CD4-positive, alpha-beta T cell (primary cell): ENCODE measurements around the gene QARS1. TPM values are rescaled to one million over a fixed set of nuclear protein-coding genes. Genes with fewer than 3 reads are reported as not detected.

Experiments used
- ATAC-seq: fragments of 200-7000 bp; cut with Tn5 transposase; one replicate; pipeline ENCODE4 v1.10.0; 2022; ENCODE audit warnings: mild to moderate bottlenecking; ENCODE audit not compliant: poor library complexity
- CTCF ChIA-PET: fragments of 350-600 bp; sonication (Branson Sonifier 250); formaldehyde crosslinking; loops from one replicate; lab custom pipeline; 2021; ENCODE audit warnings: antibody characterized with exemption, inconsistent platforms; lab: Charles Lee
- POLR2A ChIA-PET: fragments of 350-600 bp; sonication (Branson Sonifier 250); formaldehyde crosslinking; loops from one replicate; lab custom pipeline; 2021; ENCODE audit warnings: antibody characterized with exemption, inconsistent platforms; lab: Charles Lee
- DNase-seq, 14 experiments: peaks; one replicate each; pipeline ENCODE4 v3.0.0-alpha.2; 2013 to 2020; ENCODE audit warnings: mixed read lengths in 2 of 14
- H3K27ac ChIP-seq, 2 donors: one replicate each; pipeline versions ENCODE4 v1.5.1 to v1.7.0; 2013; ENCODE audit warnings: low read length in 2 of 2, low read depth in 1 of 2, mild to moderate bottlenecking in 1 of 2
- H3K27me3 ChIP-seq, 2 experiments: 1 replicate in 1 of 2; 2 replicates in 1 of 2; pipeline versions ENCODE4 v1.6.1 to v1.7.0; 2013; ENCODE audit warnings: low read length in 2 of 2, control low read depth in 1 of 2, mild to moderate bottlenecking in 1 of 2, moderate library complexity in 1 of 2; ENCODE audit not compliant: insufficient read depth in 2 of 2, control insufficient read depth in 1 of 2
- H3K36me3 ChIP-seq: one replicate; pipeline ENCODE4 v1.6.1; 2013; ENCODE audit warnings: low read length, control low read depth; ENCODE audit not compliant: insufficient read depth
- H3K4me1 ChIP-seq: one replicate; pipeline ENCODE4 v1.6.1; 2013; ENCODE audit warnings: low read length, control low read depth; ENCODE audit not compliant: insufficient read depth
- H3K4me3 ChIP-seq: one replicate; pipeline ENCODE4 v1.5.1; 2013; ENCODE audit warnings: mild to moderate bottlenecking, low read length, moderate library complexity
- H3K9me3 ChIP-seq, 2 experiments: 1 replicate in 1 of 2; 2 replicates in 1 of 2; pipeline versions ENCODE4 v1.6.1 to v1.7.0; 2013; ENCODE audit warnings: low read length in 2 of 2, mild to moderate bottlenecking in 2 of 2, control low read depth in 1 of 2, moderate library complexity in 1 of 2; ENCODE audit not compliant: control insufficient read depth in 1 of 2, insufficient read depth in 1 of 2
- H3K27ac Mint-ChIP-seq: one replicate; pipeline ENCODE4 v1.8.0; 2020; ENCODE audit warnings: mixed read lengths
- H3K27me3 Mint-ChIP-seq: one replicate; pipeline ENCODE4 v1.8.0; 2021; ENCODE audit warnings: mixed read lengths
- H3K36me3 Mint-ChIP-seq: one replicate; pipeline ENCODE4 v1.8.0; 2021; ENCODE audit warnings: low read depth, mixed read lengths
- H3K4me1 Mint-ChIP-seq: one replicate; pipeline ENCODE4 v1.8.0; 2021; ENCODE audit warnings: low read depth, mixed read lengths
- H3K4me3 Mint-ChIP-seq: one replicate; pipeline ENCODE4 v1.8.0; 2020; ENCODE audit warnings: mild to moderate bottlenecking, mixed read lengths
- H3K9me3 Mint-ChIP-seq: one replicate; pipeline ENCODE4 v1.8.0; 2020; ENCODE audit warnings: mixed read lengths
- intact Hi-C, 2 experiments: fragments of 100-400 bp; cut with DNase I in 1 of 2; cut with micrococcal nuclease in 1 of 2; formaldehyde crosslinking; loops; one replicate each; pipeline versions ENCODE4 v1.15.1 to v1.9.0; 2023 to 2025; cut with DNase I, micrococcal nuclease
- total RNA-seq, 174 experiments: library from RNA in 2 of 174; stranded (reverse) in 2 of 174; gene quantifications; one replicate each; pipeline ENCODE4 v1.2.3 and lab custom pipeline; 2021 to 2026
- TF ChIP-seq, protein P1 (sequence below): fragments of 200-600 bp; IDR thresholded peaks from one replicate; pipeline ENCODE4 v1.8.0; 2022; ENCODE audit warnings: antibody characterized with exemption, mild to moderate bottlenecking

QARS1 gene
- total RNA-seq, 2 experiments from 2014 or later = 264 to 287 TPM

DNA sequence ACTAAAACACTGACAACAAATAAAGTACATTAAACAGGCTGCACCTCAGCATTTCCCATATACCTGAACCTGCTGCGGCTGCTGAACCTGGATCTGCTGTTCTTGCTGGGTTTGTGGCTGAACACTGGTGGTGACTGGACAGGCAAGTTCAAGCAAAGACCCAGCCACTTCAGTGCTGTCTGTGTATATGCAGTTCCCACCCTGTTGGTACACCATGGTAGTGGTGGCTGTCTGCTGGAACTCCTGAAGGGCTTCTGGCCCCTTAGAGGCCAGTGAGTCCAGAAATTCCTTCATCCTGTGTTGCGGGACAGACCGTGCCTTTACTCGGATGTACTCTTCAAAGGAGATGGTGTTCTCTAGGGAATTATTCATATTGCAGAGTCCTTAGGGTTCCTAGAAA, 27.9 kb downstream of the QARS1 start:
- no peak overlapping the region for H3K4me3 ChIP-seq
- peaks cover 5% of the 10 kb centered on the region for H3K4me1 ChIP-seq
- Mint-ChIP-seq H3K27ac (no peak overlapping the region), H3K4me3 (no peak overlapping the region), H3K27me3 (no peaks in the 10 kb centered on the region), H3K36me3 (peaks cover 66% of the 10 kb centered on the region), H3K9me3 (no peaks in the 10 kb centered on the region), H3K4me1 (peaks cover 23% of the 10 kb centered on the region)
- no peaks in the 10 kb centered on the region for H3K9me3 ChIP-seq
- CTCF ChIA-PET = no interaction called here
- POLR2A ChIA-PET = no interaction called here
- TF ChIP-seq, protein P1, sequence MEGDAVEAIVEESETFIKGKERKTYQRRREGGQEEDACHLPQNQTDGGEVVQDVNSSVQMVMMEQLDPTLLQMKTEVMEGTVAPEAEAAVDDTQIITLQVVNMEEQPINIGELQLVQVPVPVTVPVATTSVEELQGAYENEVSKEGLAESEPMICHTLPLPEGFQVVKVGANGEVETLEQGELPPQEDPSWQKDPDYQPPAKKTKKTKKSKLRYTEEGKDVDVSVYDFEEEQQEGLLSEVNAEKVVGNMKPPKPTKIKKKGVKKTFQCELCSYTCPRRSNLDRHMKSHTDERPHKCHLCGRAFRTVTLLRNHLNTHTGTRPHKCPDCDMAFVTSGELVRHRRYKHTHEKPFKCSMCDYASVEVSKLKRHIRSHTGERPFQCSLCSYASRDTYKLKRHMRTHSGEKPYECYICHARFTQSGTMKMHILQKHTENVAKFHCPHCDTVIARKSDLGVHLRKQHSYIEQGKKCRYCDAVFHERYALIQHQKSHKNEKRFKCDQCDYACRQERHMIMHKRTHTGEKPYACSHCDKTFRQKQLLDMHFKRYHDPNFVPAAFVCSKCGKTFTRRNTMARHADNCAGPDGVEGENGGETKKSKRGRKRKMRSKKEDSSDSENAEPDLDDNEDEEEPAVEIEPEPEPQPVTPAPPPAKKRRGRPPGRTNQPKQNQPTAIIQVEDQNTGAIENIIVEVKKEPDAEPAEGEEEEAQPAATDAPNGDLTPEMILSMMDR = no peak
- intact Hi-C loops = no loop called here
- ATAC-seq = no peak
- DNase-seq = no peak
- H3K27me3 ChIP-seq = no peaks in the 10 kb centered on the region
- peaks cover 70% of the 10 kb centered on the region for H3K36me3 ChIP-seq
- H3K27ac ChIP-seq = no peak overlapping the region

DNA sequence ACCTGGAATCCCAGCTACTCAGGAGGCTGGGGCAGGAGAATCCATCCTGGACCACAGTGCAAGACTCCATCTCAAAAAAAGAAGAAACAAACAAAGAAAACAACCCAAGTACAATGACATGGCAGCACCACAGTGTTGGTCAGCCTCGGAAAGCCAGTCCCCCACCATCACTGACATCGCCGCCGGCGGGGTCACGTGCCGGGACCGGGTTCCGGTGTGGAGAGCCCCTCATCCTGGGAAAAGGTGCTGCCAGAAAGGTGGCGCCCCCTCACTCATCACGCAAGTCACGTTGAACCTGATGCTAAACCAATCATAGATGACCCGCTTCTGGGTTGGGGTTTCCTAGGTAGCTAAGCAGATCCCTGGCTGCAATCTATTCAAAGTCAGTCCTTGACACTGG, 28.4 kb downstream of the QARS1 start:
- peaks cover 71% of the 10 kb centered on the region for H3K36me3 Mint-ChIP-seq
- H3K4me1 ChIP-seq = peaks cover 3% of the 10 kb centered on the region
- H3K9me3 ChIP-seq = no peaks in the 10 kb centered on the region
- H3K4me1 Mint-ChIP-seq = peaks cover 23% of the 10 kb centered on the region
- intact Hi-C loops = no loop called here
- H3K27ac Mint-ChIP-seq = no peak overlapping the region
- H3K27me3 ChIP-seq = no peaks in the 10 kb centered on the region
- DNase-seq (no peak), ATAC-seq (no peak)
- H3K27ac ChIP-seq = no peak overlapping the region
- peaks cover 75% of the 10 kb centered on the region for H3K36me3 ChIP-seq
- CTCF ChIA-PET = no interaction called here
- no peaks in the 10 kb centered on the region for H3K9me3 Mint-ChIP-seq
- H3K27me3 Mint-ChIP-seq = no peaks in the 10 kb centered on the region
- TF ChIP-seq, protein P1 = no peak
- POLR2A ChIA-PET = no interaction called here
- no peak overlapping the region for H3K4me3 ChIP-seq
- H3K4me3 Mint-ChIP-seq = no peak overlapping the region

DNA sequence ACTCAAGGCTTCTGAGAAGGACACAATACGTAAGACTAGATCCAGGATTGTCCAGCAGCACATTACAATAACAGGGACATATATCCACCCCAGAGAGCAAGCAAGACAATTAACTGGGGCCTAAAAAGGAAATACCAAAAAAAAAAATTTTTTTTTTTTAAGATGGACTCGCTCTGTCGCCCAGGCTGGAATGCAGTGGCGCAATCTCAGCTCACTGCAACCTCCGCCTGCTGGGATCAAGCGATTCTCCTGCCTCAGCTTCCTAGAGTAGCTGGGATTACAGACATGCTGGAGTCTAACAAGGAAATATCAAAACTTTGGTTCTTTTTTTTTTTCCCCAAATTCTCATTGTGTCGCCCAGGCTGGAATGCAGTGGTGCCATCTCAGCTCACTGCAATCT, 46.5 kb downstream of the QARS1 start:
- Mint-ChIP-seq H3K4me1 (peaks cover 5% of the 10 kb centered on the region), H3K27me3 (no peaks in the 10 kb centered on the region), H3K4me3 (no peak overlapping the region), H3K27ac (no peak overlapping the region), H3K36me3 (peaks cover 73% of the 10 kb centered on the region), H3K9me3 (no peaks in the 10 kb centered on the region)
- H3K27ac ChIP-seq = no peak overlapping the region
- H3K4me3 ChIP-seq = no peak overlapping the region
- peaks cover 65% of the 10 kb centered on the region for H3K36me3 ChIP-seq
- no peaks in the 10 kb centered on the region for H3K4me1 ChIP-seq
- intact Hi-C loops = no loop called here
- no peak for ATAC-seq
- TF ChIP-seq, protein P1 = no peak
- POLR2A ChIA-PET = no interaction called here
- CTCF ChIA-PET = interaction anchor here (1.2 kb wide), 1 partner anchor 36 kb away, joined by 4 read pairs; the partner anchor contains the start of gene QRICH1
- H3K27me3 ChIP-seq = no peaks in the 10 kb centered on the region
- no peak for DNase-seq
- H3K9me3 ChIP-seq = no peaks in the 10 kb centered on the region
